Mesendoderm (in vitro differentiated cells): ENCODE results near the gene KLHL36.
"Not testable (repeated sequence)": the region's sequence is repeated elsewhere in the genome, so short reads cannot be mapped to it uniquely, and the experiment has no call there.

ENCODE experiments used
- DNase-seq: peaks from one replicate; pipeline ENCODE4 v3.0.0; 2013
- H2AK5ac ChIP-seq: 2 replicates; pipeline ENCODE4 v1.6.1; 2013; ENCODE audit warnings: low read length, inconsistent platforms
- H2BK120ac ChIP-seq: 2 replicates; pipeline ENCODE4 v1.6.1; 2013; ENCODE audit warnings: low read depth, mild to moderate bottlenecking, low read length, moderate library complexity, mixed read lengths
- H2BK15ac ChIP-seq: replicated peaks from 2 replicates; pipeline ENCODE4 v1.6.1; 2013; ENCODE audit warnings: low read depth, mild to moderate bottlenecking, moderate library complexity
- H2BK5ac ChIP-seq: 2 replicates; pipeline ENCODE4 v1.6.1; 2013; ENCODE audit warnings: low read length, inconsistent platforms
- H3K18ac ChIP-seq: 2 replicates; pipeline ENCODE4 v1.6.1; 2013; ENCODE audit warnings: mild to moderate bottlenecking, low read length, mixed read lengths
- H3K23ac ChIP-seq: one replicate; pipeline ENCODE4 v1.6.1; 2013; ENCODE audit warnings: low read length
- H3K27ac ChIP-seq: 2 replicates; pipeline ENCODE4 v1.5.1; 2013; ENCODE audit warnings: low read depth, mild to moderate bottlenecking, inconsistent platforms, low read length, moderate library complexity
- H3K27me3 ChIP-seq: 2 replicates; pipeline ENCODE4 v1.6.1; 2013; ENCODE audit warnings: low read length, control low read depth, mild to moderate bottlenecking, inconsistent platforms; ENCODE audit not compliant: insufficient read depth, poor library complexity
- H3K36me3 ChIP-seq: 2 replicates; pipeline ENCODE4 v1.6.1; 2013; ENCODE audit warnings: low read length, inconsistent platforms; ENCODE audit not compliant: control insufficient read depth, insufficient read depth
- H3K4ac ChIP-seq: one replicate; pipeline ENCODE4 v1.6.1; 2013; ENCODE audit warnings: low read depth, mild to moderate bottlenecking, low read length, moderate library complexity
- H3K4me1 ChIP-seq: 2 replicates; pipeline ENCODE4 v1.6.1; 2013; ENCODE audit warnings: low read depth, low read length, inconsistent platforms; ENCODE audit not compliant: control insufficient read depth
- H3K4me2 ChIP-seq: 2 replicates; pipeline ENCODE4 v1.6.1; 2013; ENCODE audit warnings: low read length
- H3K4me3 ChIP-seq: 2 replicates; pipeline ENCODE4 v1.5.1; 2013; ENCODE audit warnings: mild to moderate bottlenecking, low read length
- H3K56ac ChIP-seq: one replicate; pipeline ENCODE4 v1.6.1; 2013; ENCODE audit warnings: low read length
- H3K79me1 ChIP-seq: 2 replicates; pipeline ENCODE4 v1.6.1; 2013; ENCODE audit warnings: low read length, inconsistent platforms
- H3K79me2 ChIP-seq: 2 replicates; pipeline ENCODE4 v1.6.1; 2013; ENCODE audit warnings: mild to moderate bottlenecking, low read length; ENCODE audit not compliant: control insufficient read depth, insufficient read depth
- H3K9ac ChIP-seq: 2 replicates; pipeline ENCODE4 v1.6.1; 2013; ENCODE audit warnings: low read length, inconsistent platforms
- H4K5ac ChIP-seq: one replicate; pipeline ENCODE4 v1.6.1; 2013; ENCODE audit warnings: low read length
- H4K8ac ChIP-seq: one replicate; pipeline ENCODE4 v1.6.1; 2013; ENCODE audit warnings: low read depth, mild to moderate bottlenecking, control low read depth, low read length, moderate library complexity
- WGBS: extraction: QIAGEN DNeasy Blood & Tissue Kit; methylation state at CpG from one replicate; pipeline ENCODE4 v1.1.7; 2013; ENCODE audit warnings: low lambda C conversion rate, missing lambda C conversion rate; ENCODE audit not compliant: insufficient coverage; ENCODE audit errors: extremely low coverage; 5-methylcytosine and 5-hydroxymethylcytosine counted together

The KLHL36 gene

DNA sequence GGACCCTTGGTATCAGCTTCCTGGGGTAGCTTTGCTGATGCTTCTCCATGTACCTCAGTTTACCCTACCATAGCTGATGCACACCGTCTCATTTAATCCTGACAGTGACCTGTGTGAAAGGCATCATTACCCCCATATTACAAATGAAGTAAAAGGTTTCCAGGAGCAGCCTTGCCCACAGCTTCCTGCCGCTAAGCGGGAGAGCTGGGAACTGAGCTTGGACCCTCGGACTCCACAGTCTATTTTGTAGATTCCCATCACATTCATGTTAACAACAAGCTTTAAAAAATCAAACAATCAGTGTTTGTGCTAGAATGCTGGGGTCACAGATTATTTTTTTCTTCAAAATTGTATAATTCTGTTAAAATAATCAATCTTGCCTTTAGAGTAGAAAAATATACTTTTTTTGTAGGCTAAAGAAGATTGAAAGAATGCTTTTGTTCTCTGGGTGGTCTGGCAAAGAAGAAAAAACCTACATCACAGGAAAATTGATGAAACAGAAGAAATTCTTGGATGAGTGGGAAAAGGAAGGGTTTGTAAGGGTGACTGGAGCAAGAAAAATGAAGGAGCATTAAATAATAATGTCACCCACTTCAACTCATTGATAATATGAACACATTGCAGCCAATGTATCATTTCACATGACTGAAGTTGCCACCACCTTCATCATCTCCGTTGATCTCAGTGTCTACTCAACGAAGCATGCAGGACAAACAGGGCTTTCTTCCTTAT is 41.9 kb downstream of the KLHL36 start:
- Histone ChIP-seq H3K27ac (no peak overlapping the region), H3K4me1 (no peaks in the 10 kb centered on the region), H3K23ac (no peak overlapping the region), H3K9ac (no peak overlapping the region), H2BK120ac (no peak overlapping the region), H3K56ac (no peak overlapping the region), H2BK15ac (no peak overlapping the region), H4K5ac (no peak overlapping the region), H3K4me2 (no peak overlapping the region), H3K18ac (no peak overlapping the region), H4K8ac (no peak overlapping the region), H3K4me3 (no peak overlapping the region), H3K27me3 (no peaks in the 10 kb centered on the region), H3K4ac (no peak overlapping the region), H3K79me2 (no peaks in the 10 kb centered on the region), H2AK5ac (no peak overlapping the region), H3K79me1 (no peaks in the 10 kb centered on the region), H2BK5ac (no peak overlapping the region), H3K36me3 (no peaks in the 10 kb centered on the region)
- WGBS: no CpG with 5 or more reads among the region's 6 CpGs
- DNase-seq: no peak

DNA sequence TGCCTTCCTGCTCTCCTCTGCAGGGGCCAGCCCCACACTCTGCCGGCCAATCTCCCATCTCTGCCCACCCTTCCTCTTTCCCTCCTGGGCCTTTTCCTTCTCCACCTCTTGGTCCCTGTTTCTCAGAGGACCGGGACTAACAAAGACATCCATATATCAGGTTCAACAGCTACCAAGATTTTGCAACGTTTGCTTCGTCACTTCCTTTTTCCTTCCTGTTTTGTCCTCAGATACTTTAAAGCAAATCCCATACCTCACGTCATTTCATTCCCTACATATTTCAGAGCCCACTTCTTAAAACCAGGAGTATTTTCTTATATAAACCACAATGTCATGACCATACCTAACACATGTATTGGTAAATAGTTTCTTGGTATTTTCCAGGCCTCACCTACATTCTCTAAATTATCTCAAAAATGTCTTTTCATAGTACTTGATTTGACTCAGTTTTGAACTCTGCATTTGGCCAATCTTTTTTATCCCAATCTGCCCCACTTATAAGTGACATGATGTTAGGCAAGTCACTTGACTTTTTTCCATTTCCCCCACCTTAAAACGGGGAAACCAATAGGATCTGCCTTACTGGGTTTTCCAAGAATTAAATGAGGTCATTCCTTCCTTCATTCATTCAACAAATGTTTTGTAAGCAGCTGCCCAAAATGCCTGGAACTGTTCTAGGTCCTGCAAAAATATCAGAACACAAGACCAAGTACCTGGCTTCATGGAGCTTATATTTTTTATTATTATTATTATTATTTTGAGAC is 44.3 kb downstream of the KLHL36 start:
- Histone ChIP-seq H3K18ac (no peak overlapping the region), H3K27me3 (no peaks in the 10 kb centered on the region), H4K5ac (no peak overlapping the region), H4K8ac (no peak overlapping the region), H3K36me3 (no peaks in the 10 kb centered on the region), H2BK15ac (no peak overlapping the region), H2BK120ac (no peak overlapping the region), H3K4ac (no peak overlapping the region), H3K4me3 (no peak overlapping the region), H3K56ac (no peak overlapping the region), H3K4me1 (no peaks in the 10 kb centered on the region), H3K27ac (no peak overlapping the region), H3K9ac (no peak overlapping the region), H3K23ac (no peak overlapping the region), H3K4me2 (no peak overlapping the region), H2BK5ac (no peak overlapping the region), H3K79me2 (no peaks in the 10 kb centered on the region), H3K79me1 (no peaks in the 10 kb centered on the region), H2AK5ac (no peak overlapping the region)
- DNase-seq: no peak
- WGBS: 100% methylated on average over 1 of the region's 6 CpGs

DNA sequence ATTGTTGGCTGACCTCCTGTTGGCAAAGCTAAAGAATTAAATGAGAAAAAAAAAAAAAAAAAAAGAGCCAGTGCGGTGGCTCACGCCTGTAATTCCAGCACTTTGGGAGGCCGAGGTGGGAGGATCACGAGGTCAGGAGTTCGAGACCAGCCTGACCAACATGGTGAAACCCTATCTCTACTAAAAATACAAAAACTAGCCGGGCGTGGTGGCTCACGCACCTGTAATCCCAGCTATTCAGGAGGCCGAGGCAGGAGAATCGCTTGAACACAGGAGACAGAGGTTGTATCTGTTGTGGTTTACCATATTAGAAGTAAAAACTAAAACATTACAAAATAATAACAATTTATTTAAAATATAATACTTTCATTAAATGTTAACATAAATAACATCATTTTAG is 45.6 kb downstream of the KLHL36 start:
- H3K79me2 ChIP-seq, H3K4me2 ChIP-seq, H3K4me3 ChIP-seq, H2BK15ac ChIP-seq, H3K79me1 ChIP-seq, H3K4me1 ChIP-seq, H3K9ac ChIP-seq, H3K27ac ChIP-seq, H2BK120ac ChIP-seq, H2BK5ac ChIP-seq, H4K5ac ChIP-seq, H3K36me3 ChIP-seq, H3K23ac ChIP-seq, H3K4ac ChIP-seq, H2AK5ac ChIP-seq, H3K56ac ChIP-seq, H4K8ac ChIP-seq, H3K27me3 ChIP-seq, H3K18ac ChIP-seq, DNase-seq: not testable (repeated sequence)
- no CpG with 5 or more reads among the region's 10 CpGs for WGBS

DNA sequence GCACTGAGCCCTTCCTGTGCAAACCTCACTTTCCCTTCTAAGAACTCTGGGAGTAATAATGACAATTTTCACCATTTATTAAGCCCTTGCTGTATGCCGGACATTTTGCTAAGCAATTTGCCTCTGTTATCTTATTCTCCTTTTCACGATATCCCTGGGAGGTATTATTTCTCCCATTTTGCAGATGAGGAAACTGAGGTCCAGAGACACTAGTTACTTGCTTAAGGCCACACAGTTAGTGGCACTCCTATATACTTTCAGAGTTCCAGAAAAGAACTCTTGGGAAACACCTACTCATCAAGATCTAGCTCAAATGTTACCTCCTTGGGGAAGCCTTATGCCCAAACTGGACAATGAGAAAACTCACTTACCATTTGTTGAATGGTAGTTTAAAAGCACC is 46.7 kb downstream of the KLHL36 start:
- Histone ChIP-seq H2BK5ac (no peak overlapping the region), H3K4me3 (no peak overlapping the region), H4K5ac (no peak overlapping the region), H3K56ac (no peak overlapping the region), H2BK120ac (no peak overlapping the region), H3K36me3 (no peaks in the 10 kb centered on the region), H3K4ac (no peak overlapping the region), H3K4me2 (no peak overlapping the region), H2AK5ac (no peak overlapping the region), H3K4me1 (peaks cover 3% of the 10 kb centered on the region), H2BK15ac (no peak overlapping the region), H3K27ac (no peak overlapping the region), H3K79me2 (peaks cover 1% of the 10 kb centered on the region), H3K23ac (no peak overlapping the region), H3K79me1 (no peaks in the 10 kb centered on the region), H3K27me3 (no peaks in the 10 kb centered on the region), H3K9ac (no peak overlapping the region), H3K18ac (no peak overlapping the region), H4K8ac (no peak overlapping the region)
- no CpG with 5 or more reads among the region's 2 CpGs for WGBS
- no peak for DNase-seq

DNA sequence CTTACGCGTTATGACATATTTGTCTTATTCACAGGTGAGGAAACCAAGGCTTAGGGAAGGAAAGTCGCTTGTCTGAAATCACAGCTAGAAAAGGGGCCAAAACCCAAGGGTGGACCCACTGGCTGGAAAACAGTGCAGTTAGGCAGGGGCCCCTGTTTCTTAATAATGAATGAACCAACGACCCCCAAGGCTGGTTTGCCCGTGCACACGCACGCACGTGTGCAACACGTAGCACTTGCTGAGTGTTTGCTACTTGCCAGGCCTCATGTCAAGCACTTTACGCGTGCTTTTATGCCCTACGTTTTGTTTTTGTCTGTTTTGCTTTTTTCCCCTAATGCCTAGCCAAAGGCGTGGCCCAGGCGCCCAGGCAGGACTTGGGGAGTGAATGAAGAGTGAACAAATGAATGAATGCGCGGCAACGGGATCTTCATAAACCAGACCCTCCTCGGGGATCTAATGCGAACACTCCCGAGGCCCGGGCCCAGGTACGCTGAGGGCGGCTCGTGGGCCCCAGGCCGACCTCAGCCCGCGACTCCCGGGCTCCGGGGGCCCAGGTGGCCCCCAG is 50.9 kb downstream of the KLHL36 start:
- peak overlapping the region; percentile 24 for H3K4me3 ChIP-seq
- peak overlapping the region; percentile 92 for H4K5ac ChIP-seq
- H3K23ac ChIP-seq: peak overlapping the region; percentile 48
- no peaks in the 10 kb centered on the region for H3K79me1 ChIP-seq
- peak overlapping the region; percentile 29 for H2BK120ac ChIP-seq
- H4K8ac ChIP-seq: no peak overlapping the region
- H3K56ac ChIP-seq: peak overlapping the region; percentile 95
- H3K4me1 ChIP-seq: peaks cover 3% of the 10 kb centered on the region
- peak overlapping the region; percentile 60 for H2AK5ac ChIP-seq
- H3K18ac ChIP-seq: peak overlapping the region; percentile 81
- H2BK5ac ChIP-seq: peak overlapping the region; percentile 64
- peak overlapping the region; percentile 57 for H3K27ac ChIP-seq
- peak overlapping the region; percentile 83 for H3K4ac ChIP-seq
- peak overlapping the region; percentile 85 for H3K9ac ChIP-seq
- no peak overlapping the region for H2BK15ac ChIP-seq
- no peaks in the 10 kb centered on the region for H3K27me3 ChIP-seq
- H3K4me2 ChIP-seq: peak overlapping the region; percentile 82
- no peaks in the 10 kb centered on the region for H3K36me3 ChIP-seq
- no CpG with 5 or more reads among the region's 29 CpGs for WGBS
- DNase-seq: no peak
- peaks cover 35% of the 10 kb centered on the region for H3K79me2 ChIP-seq
